ENCODE data around the gene SAP30L. TPM values are rescaled to one million over a fixed set of nuclear protein-coding genes. Genes with fewer than 3 reads are reported as not detected.

SAP30L gene
- total RNA-seq, 4 donors from 2014 or later = 26.3 to 47.1 (median 33.1) TPM

DNA sequence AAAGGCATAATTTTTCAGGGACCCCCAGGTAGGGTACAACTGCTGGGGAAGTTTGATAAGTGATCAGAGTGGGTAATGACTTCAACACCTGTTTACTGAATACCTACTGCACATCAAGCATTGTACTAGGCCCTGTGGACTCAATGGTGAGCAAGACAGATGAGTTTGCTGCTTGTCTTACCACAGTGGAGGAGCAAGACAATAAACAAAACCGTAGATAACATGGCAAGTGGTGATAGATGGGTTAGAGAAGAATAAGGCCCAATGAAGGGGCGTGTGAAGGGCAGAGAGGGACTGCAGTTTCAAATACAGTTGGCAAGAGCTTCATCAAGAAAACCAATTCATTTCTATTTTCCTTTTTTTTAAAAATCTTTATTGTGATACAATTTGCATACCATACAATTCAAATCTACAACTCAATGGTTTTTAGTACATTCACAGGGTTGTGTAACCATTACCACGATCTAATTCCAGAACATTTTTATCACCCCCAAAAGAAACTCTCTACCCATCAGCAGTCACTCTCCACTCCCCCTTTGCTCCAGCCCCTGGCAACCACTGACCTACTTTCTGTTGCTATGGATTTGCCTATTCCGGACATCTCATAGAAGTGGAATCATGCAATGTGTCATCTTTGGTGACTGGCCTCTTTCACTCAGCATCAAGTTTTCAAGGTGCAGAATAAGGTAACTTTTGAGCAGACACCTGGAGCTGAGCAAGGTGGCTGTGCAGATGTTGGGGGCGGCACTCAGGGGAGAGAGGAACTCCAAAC is 64.2 kb downstream of the SAP30L start:
- no peaks in the 10 kb centered on the region for H3K36me3 ChIP-seq
- intact Hi-C loops (cut with DNase I; ENCODE audit: low total_unique reads) = no loop called here
- no peaks in the 10 kb centered on the region for H3K4me1 ChIP-seq
- in situ Hi-C loops (cut with MboI; ENCODE audit: low pct_ligation_motif_present in 1 of 4, low pct_unique_long_range_greater_than_20kb in 1 of 4, low sequenced_read_pairs in 3 of 4) = no loop called here
- TF ChIP-seq, protein P1, sequence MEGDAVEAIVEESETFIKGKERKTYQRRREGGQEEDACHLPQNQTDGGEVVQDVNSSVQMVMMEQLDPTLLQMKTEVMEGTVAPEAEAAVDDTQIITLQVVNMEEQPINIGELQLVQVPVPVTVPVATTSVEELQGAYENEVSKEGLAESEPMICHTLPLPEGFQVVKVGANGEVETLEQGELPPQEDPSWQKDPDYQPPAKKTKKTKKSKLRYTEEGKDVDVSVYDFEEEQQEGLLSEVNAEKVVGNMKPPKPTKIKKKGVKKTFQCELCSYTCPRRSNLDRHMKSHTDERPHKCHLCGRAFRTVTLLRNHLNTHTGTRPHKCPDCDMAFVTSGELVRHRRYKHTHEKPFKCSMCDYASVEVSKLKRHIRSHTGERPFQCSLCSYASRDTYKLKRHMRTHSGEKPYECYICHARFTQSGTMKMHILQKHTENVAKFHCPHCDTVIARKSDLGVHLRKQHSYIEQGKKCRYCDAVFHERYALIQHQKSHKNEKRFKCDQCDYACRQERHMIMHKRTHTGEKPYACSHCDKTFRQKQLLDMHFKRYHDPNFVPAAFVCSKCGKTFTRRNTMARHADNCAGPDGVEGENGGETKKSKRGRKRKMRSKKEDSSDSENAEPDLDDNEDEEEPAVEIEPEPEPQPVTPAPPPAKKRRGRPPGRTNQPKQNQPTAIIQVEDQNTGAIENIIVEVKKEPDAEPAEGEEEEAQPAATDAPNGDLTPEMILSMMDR (IDR thresholded peaks at IDR 0.05) = no peak
- no peak for TF ChIP-seq POLR2AphosphoS5 (IDR thresholded peaks at IDR 0.05)
- TF ChIP-seq EP300 (IDR thresholded peaks at IDR 0.05; ENCODE audit: low read depth) = no peak
- TF ChIP-seq POLR2A (IDR thresholded peaks at IDR 0.05) = no peak
- DNase-seq = no peak
- no peaks in the 10 kb centered on the region for H3K27me3 ChIP-seq
- H3K4me3 ChIP-seq = no peak overlapping the region
- H3K27ac ChIP-seq = no peak overlapping the region
- 49 to 69% methylated on average over 4 to 5 of the region's 5 CpGs for WGBS, 2 donors (ENCODE audit: low coverage in 1 of 2)
- no peaks in the 10 kb centered on the region for H3K9me3 ChIP-seq

Other genes with a start within 250 kb of the SAP30L start
- gene HAND1, start 32.2 kb downstream of the SAP30L start, total RNA-seq = 1 to 10 TPM; 6.7 to 8.0 (median 7.4) TPM

Measured in transverse colon (tissue), 4 donors.